ENCODE data around the gene ZBTB14.

GRCh38 chr18:5295231-5295920 is at the start of gene ZBTB14:
- TF ChIP-seq, protein P1, sequence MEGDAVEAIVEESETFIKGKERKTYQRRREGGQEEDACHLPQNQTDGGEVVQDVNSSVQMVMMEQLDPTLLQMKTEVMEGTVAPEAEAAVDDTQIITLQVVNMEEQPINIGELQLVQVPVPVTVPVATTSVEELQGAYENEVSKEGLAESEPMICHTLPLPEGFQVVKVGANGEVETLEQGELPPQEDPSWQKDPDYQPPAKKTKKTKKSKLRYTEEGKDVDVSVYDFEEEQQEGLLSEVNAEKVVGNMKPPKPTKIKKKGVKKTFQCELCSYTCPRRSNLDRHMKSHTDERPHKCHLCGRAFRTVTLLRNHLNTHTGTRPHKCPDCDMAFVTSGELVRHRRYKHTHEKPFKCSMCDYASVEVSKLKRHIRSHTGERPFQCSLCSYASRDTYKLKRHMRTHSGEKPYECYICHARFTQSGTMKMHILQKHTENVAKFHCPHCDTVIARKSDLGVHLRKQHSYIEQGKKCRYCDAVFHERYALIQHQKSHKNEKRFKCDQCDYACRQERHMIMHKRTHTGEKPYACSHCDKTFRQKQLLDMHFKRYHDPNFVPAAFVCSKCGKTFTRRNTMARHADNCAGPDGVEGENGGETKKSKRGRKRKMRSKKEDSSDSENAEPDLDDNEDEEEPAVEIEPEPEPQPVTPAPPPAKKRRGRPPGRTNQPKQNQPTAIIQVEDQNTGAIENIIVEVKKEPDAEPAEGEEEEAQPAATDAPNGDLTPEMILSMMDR (IDR thresholded peaks at IDR 0.05) = no peak
- peak in 1 of 2 donors; percentile 55 for TF ChIP-seq POLR2A (IDR thresholded peaks at IDR 0.05)

All from thyroid gland (tissue), 4 donors.